GM18499 (cell line): Measurements from ENCODE around the gene FBXL15.

Experiments
- ATAC-seq: cut with Tn5 transposase; IDR thresholded peaks from one replicate; pipeline ENCODE4 v1.9.1; 2021; ENCODE audit warnings: moderate number of reproducible peaks; ENCODE audit not compliant: insufficient read depth, unreplicated experiment

The FBXL15 gene

GRCh38 chr10:102397222-102398171 is 23.1 kb upstream of the FBXL15 start:
- no peak for ATAC-seq

DNA sequence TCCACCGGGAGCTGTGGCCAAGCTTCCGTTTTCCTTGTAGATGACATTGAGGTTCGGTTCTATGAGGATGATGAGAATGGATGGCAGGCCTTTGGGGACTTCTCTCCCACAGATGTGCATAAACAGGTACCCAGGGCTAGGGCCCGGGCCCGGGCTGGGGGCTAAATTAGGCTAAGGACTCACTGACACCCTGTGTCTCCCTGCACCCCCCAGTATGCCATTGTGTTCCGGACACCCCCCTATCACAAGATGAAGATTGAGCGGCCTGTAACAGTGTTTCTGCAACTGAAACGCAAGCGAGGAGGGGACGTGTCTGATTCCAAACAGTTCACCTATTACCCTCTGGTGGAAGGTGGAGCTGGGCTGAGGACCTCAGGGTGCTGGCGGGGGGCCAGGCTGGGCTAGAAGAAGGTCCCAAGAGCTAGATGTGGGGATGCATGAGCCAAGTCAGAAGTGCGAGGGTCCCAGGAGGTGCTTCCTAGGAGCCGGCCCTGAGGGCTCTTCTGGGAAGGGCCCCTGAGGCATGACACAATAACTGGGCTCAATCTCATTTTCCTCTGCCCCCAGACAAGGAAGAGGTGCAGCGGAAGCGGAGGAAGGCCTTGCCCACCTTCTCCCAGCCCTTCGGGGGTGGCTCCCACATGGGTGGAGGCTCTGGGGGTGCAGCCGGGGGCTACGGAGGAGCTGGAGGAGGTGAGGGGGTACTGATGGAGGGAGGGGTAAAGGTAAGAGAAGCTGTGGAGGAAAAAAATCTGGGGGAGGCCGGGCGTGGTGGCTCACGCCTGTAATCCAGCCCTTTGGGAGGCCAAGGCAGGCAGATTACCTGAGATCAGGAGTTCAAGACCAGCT is 22.2 kb upstream of the FBXL15 start:
- ATAC-seq = no peak

DNA sequence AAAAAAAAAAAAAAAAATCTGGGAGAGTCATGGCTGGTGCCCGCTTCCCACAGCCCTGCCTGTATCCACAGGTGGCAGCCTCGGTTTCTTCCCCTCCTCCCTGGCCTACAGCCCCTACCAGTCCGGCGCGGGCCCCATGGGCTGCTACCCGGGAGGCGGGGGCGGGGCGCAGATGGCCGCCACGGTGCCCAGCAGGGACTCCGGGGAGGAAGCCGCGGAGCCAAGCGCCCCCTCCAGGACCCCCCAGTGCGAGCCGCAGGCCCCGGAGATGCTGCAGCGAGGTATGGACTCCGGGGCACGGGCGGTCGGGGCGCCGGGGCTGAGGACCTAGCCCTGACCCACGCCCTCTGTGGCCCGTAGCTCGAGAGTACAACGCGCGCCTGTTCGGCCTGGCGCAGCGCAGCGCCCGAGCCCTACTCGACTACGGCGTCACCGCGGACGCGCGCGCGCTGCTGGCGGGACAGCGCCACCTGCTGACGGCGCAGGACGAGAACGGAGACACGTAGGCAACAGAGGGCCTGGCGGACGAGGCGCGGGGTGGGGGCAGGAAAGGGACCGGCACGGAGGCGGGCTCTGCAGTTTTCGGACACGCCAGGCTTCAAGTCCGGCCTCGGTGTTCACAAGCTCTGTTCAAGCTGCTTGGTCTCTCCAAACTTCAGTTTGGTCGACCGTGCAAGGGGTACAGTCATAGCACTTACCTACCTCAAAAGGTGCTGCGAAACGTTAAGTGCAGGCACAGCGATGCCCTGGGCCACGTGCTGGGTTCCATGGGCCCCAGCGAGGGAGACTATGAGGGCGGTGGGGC is 21.2 kb upstream of the FBXL15 start:
- no peak for ATAC-seq

GRCh38 chr10:102400076-102400475 is 20.6 kb upstream of the FBXL15 start:
- ATAC-seq = no peak

DNA sequence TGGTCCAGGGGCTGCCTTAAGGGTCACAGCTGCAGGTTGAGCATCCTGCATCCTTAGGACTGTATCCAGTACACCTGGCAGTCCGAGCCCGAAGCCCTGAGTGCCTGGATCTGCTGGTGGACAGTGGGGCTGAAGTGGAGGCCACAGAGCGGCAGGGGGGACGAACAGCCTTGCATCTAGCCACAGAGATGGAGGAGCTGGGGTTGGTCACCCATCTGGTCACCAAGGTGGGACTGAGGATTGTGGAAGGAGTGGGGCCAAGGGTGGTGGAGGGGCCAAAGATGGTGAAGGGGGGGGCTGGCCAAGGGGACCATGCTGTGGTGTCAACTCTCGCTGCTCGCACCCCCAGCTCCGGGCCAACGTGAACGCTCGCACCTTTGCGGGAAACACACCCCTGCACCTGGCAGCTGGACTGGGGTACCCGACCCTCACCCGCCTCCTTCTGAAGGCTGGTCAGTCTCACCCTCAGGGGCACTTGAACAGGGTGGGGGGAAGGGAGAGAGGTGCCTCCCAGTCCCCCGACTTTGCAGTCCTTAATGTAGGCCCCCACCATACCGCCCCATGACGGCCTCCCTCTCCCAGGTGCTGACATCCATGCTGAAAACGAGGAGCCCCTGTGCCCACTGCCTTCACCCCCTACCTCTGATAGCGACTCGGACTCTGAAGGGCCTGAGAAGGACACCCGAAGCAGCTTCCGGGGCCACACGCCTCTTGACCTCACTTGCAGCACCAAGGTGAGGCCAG is 19.9 kb upstream of the FBXL15 start:
- no peak for ATAC-seq

DNA sequence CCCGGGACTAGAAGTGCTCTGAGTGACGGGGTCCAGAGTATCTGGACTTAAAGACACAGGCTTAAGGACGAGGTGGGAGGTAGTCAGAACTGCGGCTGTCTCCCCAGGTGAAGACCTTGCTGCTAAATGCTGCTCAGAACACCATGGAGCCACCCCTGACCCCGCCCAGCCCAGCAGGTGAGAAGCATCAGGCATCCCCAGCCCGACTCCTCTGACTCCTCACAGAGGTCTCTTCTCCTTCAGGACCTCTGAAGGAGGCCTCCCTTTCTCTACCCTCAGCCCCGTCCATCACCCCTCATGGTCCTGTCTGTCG is 19.3 kb upstream of the FBXL15 start:
- ATAC-seq = no peak

GRCh38 chr10:102401735-102402511 is 18.7 kb upstream of the FBXL15 start:
- no peak for ATAC-seq

- ATAC-seq = no peak
These were observed 18.1 kb upstream of the FBXL15 start for GRCh38 chr10:102402512-102402896.

DNA sequence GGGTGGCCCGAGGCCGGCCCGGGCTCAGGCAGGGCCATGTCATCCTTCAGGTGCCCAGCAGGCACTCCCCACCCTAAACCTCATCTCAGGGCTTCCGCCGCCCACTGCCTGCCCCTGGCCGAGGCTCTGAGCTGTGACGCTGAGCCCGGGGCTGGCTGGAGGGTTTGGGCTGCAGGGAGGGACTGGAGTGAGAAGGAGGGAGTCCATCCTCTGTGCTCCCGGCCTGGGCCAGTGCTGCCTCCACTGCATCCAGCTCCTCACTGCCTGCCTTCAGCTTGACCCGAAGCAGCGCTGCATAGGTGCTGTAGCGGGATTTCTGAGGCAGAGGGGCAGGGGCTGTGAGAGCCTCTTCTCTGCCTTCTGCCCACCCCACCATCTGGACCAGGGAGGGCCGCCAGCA is 17.5 kb upstream of the FBXL15 start:
- no peak for ATAC-seq

GRCh38 chr10:102404361-102405107 is 16.1 kb upstream of the FBXL15 start:
- ATAC-seq = no peak

- ATAC-seq = no peak
These were observed 15.5 kb upstream of the FBXL15 start for GRCh38 chr10:102405108-102405571.

DNA sequence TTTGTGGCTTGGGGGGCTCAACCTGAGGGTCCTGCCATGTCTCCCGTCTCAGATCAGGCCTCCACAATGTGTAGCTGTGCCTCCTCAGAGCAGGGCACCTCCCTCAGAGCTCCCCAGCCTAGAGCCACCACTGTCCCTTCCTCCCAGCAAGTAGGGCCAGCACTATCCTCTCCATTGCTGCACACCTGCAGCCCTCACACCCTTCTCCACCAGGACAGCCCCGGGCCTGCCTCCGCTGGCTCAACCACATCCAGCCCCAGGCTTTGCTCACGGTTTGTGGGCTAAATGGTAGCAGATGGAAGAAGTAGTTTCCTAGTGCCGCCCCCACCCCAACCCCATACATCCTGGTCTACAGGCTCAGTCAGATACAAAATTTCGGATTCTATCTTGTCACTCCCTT is 15.0 kb upstream of the FBXL15 start:
- no peak for ATAC-seq

GRCh38 chr10:102406815-102407214 is 13.8 kb upstream of the FBXL15 start:
- no peak for ATAC-seq

DNA sequence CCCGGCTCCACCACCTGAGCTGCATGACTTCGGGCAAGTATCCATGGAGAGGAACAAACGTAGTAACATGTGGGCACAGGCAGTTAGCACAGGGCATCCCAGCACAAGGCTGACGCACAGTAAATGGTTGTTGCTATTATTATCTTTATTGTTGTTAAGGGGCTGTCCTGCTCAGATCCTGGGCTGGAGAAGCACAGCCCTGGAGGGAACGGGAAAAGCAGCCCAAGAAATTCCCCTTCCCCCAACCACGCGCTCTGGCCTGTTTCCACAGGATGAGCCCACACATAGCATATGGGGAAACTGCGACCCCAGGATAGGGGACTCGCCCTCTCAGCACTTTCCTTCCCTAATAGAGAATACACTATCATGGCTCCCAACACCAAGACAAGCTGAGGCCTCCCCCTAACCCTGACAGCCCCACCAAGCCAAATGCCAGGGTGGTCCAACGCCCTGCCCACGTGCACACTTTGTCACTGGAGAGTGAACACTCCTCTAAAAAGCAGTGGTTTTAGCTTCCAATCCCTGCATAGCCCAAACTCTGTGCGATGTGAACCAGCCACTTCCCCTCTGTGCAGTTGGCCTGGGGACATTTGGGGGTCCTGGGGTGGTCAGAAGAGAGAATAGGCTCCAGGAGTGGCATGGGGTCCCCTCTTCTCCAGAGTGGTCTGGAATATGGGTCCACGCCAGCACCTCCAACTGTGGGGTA is 13.1 kb upstream of the FBXL15 start:
- ATAC-seq = no peak

GRCh38 chr10:102408131-102408727 is 12.4 kb upstream of the FBXL15 start:
- no peak for ATAC-seq

GRCh38 chr10:102408728-102409603 is 11.7 kb upstream of the FBXL15 start:
- no peak for ATAC-seq
